Keratinocyte (primary cell): ENCODE results near the gene TFR2.

Source experiments
- CTCF ChIP-seq, 3 experiments: IDR thresholded peaks in 1 of 3; conservative IDR thresholded peaks in 1 of 3; optimal IDR thresholded peaks in 1 of 3; 2 replicates in 2 of 3; 3 replicates in 1 of 3; pipeline versions ENCODE3 to v1.5.1; 2011; ENCODE audit warnings: low read length in 3 of 3, mild to moderate bottlenecking in 3 of 3, moderate library complexity in 2 of 3, control low read depth in 1 of 3, inconsistent platforms in 1 of 3; ENCODE audit not compliant: insufficient read depth in 2 of 3; ENCODE audit errors: extremely low read depth in 1 of 3
- EZH2 ChIP-seq: IDR thresholded peaks from one replicate; pipeline ENCODE4 v1.6.1; 2012; ENCODE audit warnings: inconsistent platforms, mild to moderate bottlenecking, low read length, moderate library complexity

- no peak for TF ChIP-seq CTCF (optimal IDR thresholded peaks at IDR 0.05 in 1 of 3, IDR thresholded peaks at IDR 0.05 in 1 of 3, conservative IDR thresholded peaks at IDR 0.05 in 1 of 3; ENCODE audit: extremely low read depth in 1 of 3, insufficient read depth in 2 of 3, low read length in 3 of 3)
- no peak for TF ChIP-seq EZH2
Observed at GRCh38 chr7:100583132-100584053, 58.0 kb downstream of the TFR2 start.
